Activated T-cell treated with anti-CD3 and anti-CD28 coated beads, Interleukin-2, amount 50 U/mL, for 24 hours (primary cell): ENCODE results near the gene ADD1.
"Not testable (repeated sequence)": the region's sequence is repeated elsewhere in the genome, so short reads cannot be mapped to it uniquely, and the experiment has no call there.

Experiments
- DNase-seq: peaks from one replicate; pipeline ENCODE4 v3.0.0-alpha.2; 2020
- H3K27ac Mint-ChIP-seq: 2 replicates; pipeline ENCODE4 v1.8.0; 2020; ENCODE audit warnings: mild to moderate bottlenecking, mixed read lengths
- H3K27me3 Mint-ChIP-seq: 2 replicates; pipeline ENCODE4 v1.8.0; 2020; ENCODE audit warnings: mixed read lengths
- H3K36me3 Mint-ChIP-seq: 2 replicates; pipeline ENCODE4 v1.8.0; 2020; ENCODE audit warnings: low read depth, mixed read lengths
- H3K4me1 Mint-ChIP-seq: 2 replicates; pipeline ENCODE4 v1.8.0; 2020; ENCODE audit warnings: low read depth, mixed read lengths
- H3K4me3 Mint-ChIP-seq: 2 replicates; pipeline ENCODE4 v1.8.0; 2020; ENCODE audit warnings: mild to moderate bottlenecking, moderate library complexity, mixed read lengths
- H3K9me3 Mint-ChIP-seq: 2 replicates; pipeline ENCODE4 v1.8.0; 2020; ENCODE audit warnings: mixed read lengths

ADD1 gene

DNA sequence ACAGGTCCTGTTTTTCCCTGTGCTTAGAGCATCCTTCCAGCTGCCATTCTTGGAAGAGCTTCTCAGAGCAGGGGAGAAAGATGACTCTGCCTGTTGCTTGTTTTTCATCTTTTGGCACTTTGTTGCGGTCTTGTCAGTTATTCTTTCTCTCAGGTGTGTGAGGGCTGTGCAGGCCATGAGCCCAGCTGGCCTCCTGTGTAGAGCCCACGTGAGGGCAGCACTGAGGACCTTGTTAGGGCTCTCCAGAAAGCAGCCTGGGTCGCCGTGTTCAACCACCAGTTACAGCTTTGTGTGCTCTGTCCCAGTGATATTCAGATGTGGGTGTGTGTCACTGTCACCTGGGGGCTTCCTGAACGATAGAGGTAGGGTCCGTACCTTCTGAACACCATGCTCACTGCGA lies 66.8 kb downstream of the ADD1 start:
- DNase-seq: peak; percentile 6
- H3K27ac Mint-ChIP-seq: peak overlapping the region; percentile 47
- H3K36me3 Mint-ChIP-seq: peaks cover 93% of the 10 kb centered on the region
- H3K4me1 Mint-ChIP-seq: peaks cover 31% of the 10 kb centered on the region
- H3K9me3 Mint-ChIP-seq: no peaks in the 10 kb centered on the region
- H3K27me3 Mint-ChIP-seq: no peaks in the 10 kb centered on the region
- no peak overlapping the region for H3K4me3 Mint-ChIP-seq

DNA sequence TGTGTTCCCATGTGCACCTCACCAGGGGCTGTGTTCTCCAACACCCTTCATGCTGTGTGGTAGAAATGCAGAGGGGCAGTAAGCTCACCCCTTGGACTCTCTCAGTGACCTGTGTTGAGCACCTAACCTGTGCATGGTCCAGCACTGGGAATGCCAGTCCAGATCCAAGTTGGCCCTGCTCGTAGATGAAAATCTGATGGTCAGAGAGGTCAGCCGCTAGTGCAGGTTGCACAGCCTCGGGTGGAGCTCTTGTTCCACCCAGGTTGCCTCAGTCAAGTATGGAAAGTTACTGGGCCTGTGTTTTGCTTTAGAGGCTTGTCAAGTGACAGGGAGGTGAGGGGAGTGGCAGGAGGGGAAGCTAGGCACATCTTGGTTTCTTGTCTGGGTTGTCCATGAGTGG lies 68.2 kb downstream of the ADD1 start:
- Mint-ChIP-seq H3K4me3 (no peak overlapping the region), H3K9me3 (no peaks in the 10 kb centered on the region), H3K27me3 (no peaks in the 10 kb centered on the region), H3K4me1 (peaks cover 17% of the 10 kb centered on the region), H3K27ac (peak overlapping the region; percentile 41), H3K36me3 (peaks cover 92% of the 10 kb centered on the region)
- DNase-seq: peak; percentile 22

DNA sequence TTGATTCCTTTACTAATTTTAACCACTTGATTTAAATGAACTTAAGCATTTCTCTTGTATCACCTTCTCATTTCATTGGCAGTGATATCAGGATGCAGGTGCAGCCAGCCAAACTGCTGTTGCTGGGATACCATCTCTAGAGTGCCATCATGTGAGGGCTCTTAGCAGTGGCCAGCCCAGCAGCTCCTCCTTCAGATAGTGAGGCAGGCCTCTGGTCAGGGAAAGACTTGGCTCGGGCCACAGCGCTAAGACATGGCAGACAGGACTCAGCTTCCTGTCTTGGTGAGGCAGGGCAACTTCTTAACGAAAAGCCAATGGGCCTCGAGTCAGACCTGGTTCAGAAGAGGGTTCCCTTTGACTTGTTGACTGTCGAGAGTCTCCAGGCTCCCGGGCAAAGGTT lies 69.5 kb downstream of the ADD1 start:
- Mint-ChIP-seq H3K36me3 (peaks cover 93% of the 10 kb centered on the region), H3K9me3 (no peaks in the 10 kb centered on the region), H3K4me1 (peaks cover 22% of the 10 kb centered on the region), H3K27ac (no peak overlapping the region), H3K27me3 (no peaks in the 10 kb centered on the region), H3K4me3 (no peak overlapping the region)
- DNase-seq: peak; percentile 11

DNA sequence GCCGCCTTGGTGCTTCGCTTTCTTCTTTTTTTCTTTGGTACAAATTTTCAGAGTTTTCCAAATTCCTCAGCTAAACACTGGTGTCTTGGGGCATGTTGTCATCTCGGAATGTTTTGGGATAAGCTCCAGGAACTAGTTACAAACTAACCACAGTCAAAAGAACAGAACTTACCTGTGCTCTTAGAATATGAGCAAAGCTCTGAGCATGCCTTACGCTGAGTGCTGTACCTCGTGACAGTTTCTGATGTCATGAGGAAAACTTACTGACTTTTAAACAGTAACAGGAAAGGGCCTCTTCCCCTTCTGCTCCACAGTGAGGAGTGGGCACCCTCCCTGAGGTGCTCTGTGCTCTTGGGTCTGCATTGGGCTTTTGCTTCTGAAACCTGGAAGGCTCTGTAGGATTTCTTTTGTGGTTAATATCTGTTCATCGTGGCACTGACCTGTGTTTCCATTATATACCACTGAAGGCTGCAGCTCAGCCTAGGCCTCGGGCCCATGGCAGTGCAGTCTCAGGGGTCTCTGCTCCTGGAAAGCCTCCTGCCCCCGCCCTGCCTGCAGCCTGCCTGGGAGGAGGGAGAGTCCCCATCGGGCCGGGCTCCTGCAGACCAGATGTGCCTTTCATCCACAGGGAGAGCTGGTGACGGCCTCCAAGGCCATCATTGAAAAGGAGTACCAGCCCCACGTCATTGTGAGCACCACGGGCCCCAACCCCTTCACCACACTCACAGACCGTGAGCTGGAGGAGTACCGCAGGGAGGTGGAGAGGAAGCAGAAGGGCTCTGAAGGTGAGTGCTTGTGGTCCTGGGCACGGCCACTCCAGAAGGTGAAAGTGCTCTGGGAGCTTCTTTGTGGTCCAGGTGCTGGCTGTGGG lies 70.8 kb downstream of the ADD1 start:
- Mint-ChIP-seq H3K27ac (no peak overlapping the region), H3K9me3 (no peaks in the 10 kb centered on the region), H3K4me3 (no peak overlapping the region), H3K27me3 (no peaks in the 10 kb centered on the region), H3K4me1 (peaks cover 31% of the 10 kb centered on the region), H3K36me3 (peaks cover 93% of the 10 kb centered on the region)
- DNase-seq: peak; percentile 27

DNA sequence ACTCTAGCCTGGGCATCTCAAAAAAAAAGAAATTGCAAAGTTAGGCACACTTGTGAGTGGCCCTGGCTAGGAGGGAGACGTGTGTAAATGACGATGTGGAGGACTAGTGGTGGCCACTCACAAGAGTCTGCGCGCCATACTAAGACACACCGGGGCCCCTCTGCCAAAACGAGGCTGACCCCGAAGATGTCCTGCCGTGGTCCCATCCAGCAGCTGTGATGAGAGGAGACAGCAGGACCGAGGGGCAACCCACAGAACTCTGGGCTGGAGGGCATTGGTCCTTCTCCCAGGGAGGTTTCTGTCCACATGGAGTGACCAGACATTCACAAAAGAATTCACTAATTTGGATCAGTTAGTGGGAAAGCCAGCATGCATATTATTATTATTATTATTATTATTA lies 72.1 kb downstream of the ADD1 start:
- Mint-ChIP-seq H3K27me3 (no peaks in the 10 kb centered on the region), H3K36me3 (peaks cover 93% of the 10 kb centered on the region), H3K4me1 (peaks cover 42% of the 10 kb centered on the region), H3K4me3 (no peak overlapping the region), H3K9me3 (no peaks in the 10 kb centered on the region), H3K27ac (no peak overlapping the region)
- DNase-seq: no peak

DNA sequence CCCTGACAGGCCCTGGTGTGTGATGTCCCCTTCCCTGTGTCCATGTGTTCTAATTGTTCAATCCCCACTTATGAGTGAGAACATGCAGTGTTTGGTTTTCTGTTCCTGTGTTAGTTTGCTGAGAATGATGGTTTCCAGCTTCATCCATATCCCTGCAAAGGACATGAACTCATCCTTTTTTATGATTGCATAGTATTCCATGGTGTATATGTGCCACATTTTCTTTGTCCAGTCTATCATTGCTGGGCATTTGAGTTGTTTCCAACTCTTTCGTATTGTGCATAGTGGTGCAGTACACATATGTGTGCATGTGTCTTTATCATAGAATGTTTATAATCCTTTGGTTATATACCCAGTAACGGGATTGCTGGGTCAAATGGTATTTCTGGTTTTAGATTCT lies 73.1 kb downstream of the ADD1 start:
- H3K4me3 Mint-ChIP-seq, H3K9me3 Mint-ChIP-seq, DNase-seq, H3K27ac Mint-ChIP-seq, H3K27me3 Mint-ChIP-seq: not testable (repeated sequence)
- H3K36me3 Mint-ChIP-seq: peaks cover 92% of the 10 kb centered on the region
- peaks cover 50% of the 10 kb centered on the region for H3K4me1 Mint-ChIP-seq

DNA sequence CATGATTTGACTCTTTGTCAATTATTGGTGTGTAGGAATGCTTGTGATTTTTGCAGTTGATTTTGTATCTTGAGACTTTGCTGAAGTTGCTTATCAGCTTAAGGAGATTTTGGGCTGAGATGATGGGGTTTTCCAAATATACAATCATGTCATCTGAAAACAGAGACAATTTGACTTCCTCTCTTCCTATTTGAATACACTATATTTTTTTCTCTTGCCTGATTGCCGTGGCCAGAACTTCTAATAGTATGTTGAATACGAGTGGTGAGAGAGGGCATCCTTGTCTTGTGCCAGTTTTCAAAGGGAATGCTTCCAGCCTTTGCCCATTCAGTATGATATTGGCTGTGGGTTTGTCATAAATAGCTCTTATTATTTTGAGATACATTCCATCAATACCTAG lies 74.7 kb downstream of the ADD1 start:
- peaks cover 93% of the 10 kb centered on the region for H3K36me3 Mint-ChIP-seq
- not testable (repeated sequence) for H3K27me3 Mint-ChIP-seq, H3K4me3 Mint-ChIP-seq, DNase-seq, H3K9me3 Mint-ChIP-seq
- H3K27ac Mint-ChIP-seq: peak overlapping the region; percentile 38
- H3K4me1 Mint-ChIP-seq: peaks cover 66% of the 10 kb centered on the region

DNA sequence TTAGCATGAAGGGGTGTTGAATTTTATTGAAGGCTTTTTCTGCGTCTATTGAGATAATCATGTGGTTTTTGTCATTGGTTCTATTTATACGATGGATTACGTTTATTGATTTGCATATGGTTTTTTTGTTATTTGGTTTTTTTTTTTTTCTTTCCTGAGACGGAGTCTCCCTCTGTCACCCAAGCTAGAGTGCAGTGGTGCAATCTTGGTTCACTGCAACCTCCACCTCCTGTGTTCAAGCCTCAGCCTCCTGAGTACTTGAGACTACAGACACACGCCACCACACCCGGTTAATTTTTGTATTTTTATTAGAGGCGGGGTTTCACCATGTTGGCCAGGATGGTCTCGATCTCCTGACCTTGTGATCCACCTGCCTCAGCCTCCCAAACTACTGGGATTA lies 75.1 kb downstream of the ADD1 start:
- not testable (repeated sequence) for H3K9me3 Mint-ChIP-seq, H3K4me3 Mint-ChIP-seq, DNase-seq, H3K27ac Mint-ChIP-seq, H3K27me3 Mint-ChIP-seq
- peaks cover 70% of the 10 kb centered on the region for H3K4me1 Mint-ChIP-seq
- peaks cover 93% of the 10 kb centered on the region for H3K36me3 Mint-ChIP-seq

DNA sequence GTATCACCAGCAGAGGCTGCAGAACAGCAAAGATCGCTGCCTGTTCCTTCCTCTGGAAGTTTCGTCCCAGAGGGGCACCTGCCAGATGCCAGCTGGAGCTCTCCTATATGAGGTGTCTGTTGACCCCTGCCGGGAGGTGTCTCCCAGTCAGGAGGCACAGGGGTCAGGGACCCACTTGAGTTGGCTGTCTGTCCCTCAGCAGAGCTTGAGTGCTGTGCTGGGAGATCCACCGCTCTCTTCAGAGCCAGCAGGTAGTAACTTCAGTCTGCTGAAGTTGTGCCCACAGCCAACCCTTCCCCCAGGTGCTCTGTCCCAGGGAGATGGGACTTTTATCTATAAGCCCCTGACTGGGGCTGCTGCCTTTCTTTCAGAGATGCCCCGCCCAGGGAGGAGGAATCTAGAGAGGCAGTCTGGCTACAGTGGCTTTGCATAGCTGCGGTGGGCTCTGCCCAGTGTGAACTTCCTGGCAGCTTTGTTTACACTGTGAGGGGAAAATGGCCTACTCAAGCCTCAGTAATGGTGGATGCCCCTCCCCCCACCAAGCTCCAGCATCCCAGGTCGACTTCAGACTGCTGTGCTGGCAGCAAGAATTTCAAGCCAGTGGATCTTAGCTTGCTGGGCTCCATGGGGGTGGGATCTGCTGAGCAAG lies 78.9 kb downstream of the ADD1 start:
- H3K9me3 Mint-ChIP-seq, H3K4me3 Mint-ChIP-seq, H3K27me3 Mint-ChIP-seq: not testable (repeated sequence)
- Mint-ChIP-seq H3K4me1 (peaks cover 57% of the 10 kb centered on the region), H3K27ac (peak overlapping the region; percentile 89), H3K36me3 (peaks cover 92% of the 10 kb centered on the region)
- DNase-seq: peak; percentile 40

DNA sequence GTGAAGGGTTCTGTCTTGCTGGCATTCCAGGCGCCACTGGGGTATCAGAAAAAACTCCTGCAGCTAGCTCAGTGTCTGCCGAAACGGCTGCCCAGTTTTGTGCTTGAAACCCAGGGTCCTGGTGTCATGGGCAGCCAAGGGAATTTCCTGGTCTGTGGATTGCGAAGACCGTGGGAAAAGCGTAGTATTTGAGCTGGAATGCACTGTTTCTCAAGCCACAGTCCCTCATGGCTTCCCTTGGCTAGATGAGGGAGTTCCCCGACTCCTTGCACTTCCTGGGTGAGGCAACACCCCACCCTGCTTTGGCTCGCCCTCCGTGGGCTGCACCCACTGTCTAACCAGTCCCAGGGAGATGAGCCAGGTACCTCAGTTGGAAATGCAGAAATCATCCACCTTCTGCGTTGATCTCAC lies 79.5 kb downstream of the ADD1 start:
- no peaks in the 10 kb centered on the region for H3K9me3 Mint-ChIP-seq
- H3K4me1 Mint-ChIP-seq: peaks cover 52% of the 10 kb centered on the region
- peak overlapping the region; percentile 89 for H3K27ac Mint-ChIP-seq
- no peak overlapping the region for H3K4me3 Mint-ChIP-seq
- peak; percentile 37 for DNase-seq
- H3K27me3 Mint-ChIP-seq: no peaks in the 10 kb centered on the region
- H3K36me3 Mint-ChIP-seq: peaks cover 92% of the 10 kb centered on the region

DNA sequence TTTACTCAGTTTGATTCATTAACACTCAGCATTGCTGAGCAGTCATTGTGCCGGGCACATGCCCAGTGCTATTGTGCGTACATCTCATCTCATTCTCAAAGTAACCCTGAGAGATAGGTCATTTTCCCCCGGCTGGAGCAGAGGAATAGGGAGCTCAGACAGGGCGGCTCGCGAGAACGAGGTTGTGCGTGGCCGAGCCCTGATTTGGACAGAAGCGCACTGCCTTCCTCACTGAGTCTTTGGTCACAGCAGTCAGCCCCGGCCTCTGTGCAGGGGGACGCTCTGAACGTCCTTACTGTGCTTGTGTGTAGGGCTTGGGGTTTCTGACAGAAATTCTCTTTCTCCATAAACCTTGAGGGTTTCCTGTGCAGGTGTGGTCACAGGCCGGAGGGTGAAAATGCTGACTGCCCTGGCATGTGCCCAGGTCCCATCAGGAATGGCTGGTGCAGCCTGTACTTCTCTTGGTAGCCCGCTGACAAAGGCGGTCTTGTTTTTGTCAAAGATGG lies 80.1 kb downstream of the ADD1 start:
- H3K36me3 Mint-ChIP-seq: peaks cover 92% of the 10 kb centered on the region
- H3K4me1 Mint-ChIP-seq: peaks cover 46% of the 10 kb centered on the region
- DNase-seq: peak; percentile 15
- peak overlapping the region; percentile 89 for H3K27ac Mint-ChIP-seq
- H3K9me3 Mint-ChIP-seq: no peaks in the 10 kb centered on the region
- no peaks in the 10 kb centered on the region for H3K27me3 Mint-ChIP-seq
- H3K4me3 Mint-ChIP-seq: no peak overlapping the region

DNA sequence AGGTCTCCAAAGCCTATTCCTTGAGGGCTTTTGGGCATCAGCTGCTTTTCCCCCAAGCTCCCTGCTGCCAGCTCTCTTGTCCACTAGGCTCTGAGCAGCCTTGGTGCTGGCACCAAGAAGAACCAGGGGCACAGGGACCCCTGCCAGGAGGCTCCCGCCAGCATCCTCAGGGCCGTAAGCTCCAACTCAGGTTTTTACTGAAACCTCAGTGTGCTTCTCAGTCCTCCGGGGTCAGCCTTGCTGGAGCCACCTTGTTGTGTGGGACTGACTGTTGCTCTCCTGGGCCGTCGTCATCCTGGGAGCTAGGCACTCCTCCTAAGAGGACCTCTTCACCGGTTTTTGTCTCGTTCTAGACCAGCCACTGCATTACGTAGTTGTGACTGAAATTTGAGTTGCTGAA lies 80.6 kb downstream of the ADD1 start:
- H3K4me3 Mint-ChIP-seq: no peak overlapping the region
- peak overlapping the region; percentile 89 for H3K27ac Mint-ChIP-seq
- H3K9me3 Mint-ChIP-seq: no peaks in the 10 kb centered on the region
- H3K36me3 Mint-ChIP-seq: peaks cover 92% of the 10 kb centered on the region
- peaks cover 44% of the 10 kb centered on the region for H3K4me1 Mint-ChIP-seq
- peak; percentile 17 for DNase-seq
- no peaks in the 10 kb centered on the region for H3K27me3 Mint-ChIP-seq

DNA sequence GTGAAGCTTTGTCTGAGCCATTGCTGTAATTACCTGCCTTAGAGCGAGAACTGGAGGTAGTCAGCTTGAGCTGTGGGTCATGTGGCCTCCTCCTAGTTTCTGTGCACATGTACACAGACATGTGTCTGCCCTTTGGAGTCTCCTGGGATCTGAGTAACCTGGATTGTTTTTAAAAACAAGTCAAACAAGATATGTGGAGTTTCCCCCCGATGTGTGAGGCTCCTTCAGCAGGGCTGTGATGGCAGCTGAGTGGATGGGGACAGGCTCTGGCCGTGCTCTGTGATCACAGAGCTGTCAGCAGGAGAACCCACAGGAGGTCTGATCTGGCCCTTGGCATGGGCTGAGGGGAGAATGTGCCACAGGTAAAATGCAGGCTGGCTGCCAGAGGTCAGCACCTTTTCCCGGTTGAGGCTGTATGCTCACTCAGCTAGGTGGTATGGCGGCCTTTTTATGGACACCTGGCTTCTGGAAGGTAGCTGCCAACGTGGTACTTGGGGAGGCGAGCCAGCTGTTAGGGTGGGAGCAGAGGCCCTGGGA lies 81.2 kb downstream of the ADD1 start:
- Mint-ChIP-seq H3K9me3 (no peaks in the 10 kb centered on the region), H3K4me1 (peaks cover 40% of the 10 kb centered on the region), H3K36me3 (peaks cover 92% of the 10 kb centered on the region), H3K4me3 (no peak overlapping the region), H3K27ac (peak overlapping the region; percentile 58), H3K27me3 (no peaks in the 10 kb centered on the region)
- DNase-seq: peak; percentile 17

DNA sequence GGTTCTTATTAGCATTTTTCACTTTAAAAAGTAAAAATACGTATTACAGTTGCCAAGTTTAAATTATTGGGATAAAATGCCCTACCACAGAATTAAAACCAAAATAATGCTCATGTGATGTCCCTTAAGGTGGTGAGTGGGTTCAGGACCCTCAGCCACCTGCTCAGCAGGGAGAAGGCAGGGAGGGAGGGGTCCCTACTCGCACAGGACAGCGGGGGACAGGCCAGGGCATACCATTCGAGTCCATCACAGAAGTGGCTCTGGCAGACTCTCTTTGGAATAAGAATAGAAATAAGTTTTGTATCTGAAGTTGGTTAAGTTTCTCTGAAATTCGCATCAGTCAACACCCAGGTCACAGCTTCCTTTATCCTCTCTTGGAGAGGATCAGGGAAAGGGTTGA lies 81.9 kb downstream of the ADD1 start:
- Mint-ChIP-seq H3K9me3 (no peaks in the 10 kb centered on the region), H3K27me3 (no peaks in the 10 kb centered on the region), H3K4me3 (no peak overlapping the region), H3K36me3 (peaks cover 92% of the 10 kb centered on the region), H3K4me1 (peaks cover 33% of the 10 kb centered on the region), H3K27ac (peak overlapping the region; percentile 84)
- DNase-seq: peak; percentile 16
